Myocyte (in vitro differentiated cells): ENCODE data around the gene NELFA. TPM values are rescaled to one million over a fixed set of nuclear protein-coding genes. Genes with fewer than 3 reads are reported as not detected.

Experiments
- DNase-seq: peaks from one replicate; pipeline ENCODE4 v3.0.0-alpha.2; 2012; ENCODE audit warnings: low read depth
- total RNA-seq: library from RNA; depleted of rRNA; stranded (reverse); fragments of >200 nt; gene quantifications from 2 replicates; pipeline ENCODE4 v1.2.3, GENCODE V29; 2014

Gene NELFA
- total RNA-seq, 1 donor from 2014 or later = 20.5 TPM

DNA sequence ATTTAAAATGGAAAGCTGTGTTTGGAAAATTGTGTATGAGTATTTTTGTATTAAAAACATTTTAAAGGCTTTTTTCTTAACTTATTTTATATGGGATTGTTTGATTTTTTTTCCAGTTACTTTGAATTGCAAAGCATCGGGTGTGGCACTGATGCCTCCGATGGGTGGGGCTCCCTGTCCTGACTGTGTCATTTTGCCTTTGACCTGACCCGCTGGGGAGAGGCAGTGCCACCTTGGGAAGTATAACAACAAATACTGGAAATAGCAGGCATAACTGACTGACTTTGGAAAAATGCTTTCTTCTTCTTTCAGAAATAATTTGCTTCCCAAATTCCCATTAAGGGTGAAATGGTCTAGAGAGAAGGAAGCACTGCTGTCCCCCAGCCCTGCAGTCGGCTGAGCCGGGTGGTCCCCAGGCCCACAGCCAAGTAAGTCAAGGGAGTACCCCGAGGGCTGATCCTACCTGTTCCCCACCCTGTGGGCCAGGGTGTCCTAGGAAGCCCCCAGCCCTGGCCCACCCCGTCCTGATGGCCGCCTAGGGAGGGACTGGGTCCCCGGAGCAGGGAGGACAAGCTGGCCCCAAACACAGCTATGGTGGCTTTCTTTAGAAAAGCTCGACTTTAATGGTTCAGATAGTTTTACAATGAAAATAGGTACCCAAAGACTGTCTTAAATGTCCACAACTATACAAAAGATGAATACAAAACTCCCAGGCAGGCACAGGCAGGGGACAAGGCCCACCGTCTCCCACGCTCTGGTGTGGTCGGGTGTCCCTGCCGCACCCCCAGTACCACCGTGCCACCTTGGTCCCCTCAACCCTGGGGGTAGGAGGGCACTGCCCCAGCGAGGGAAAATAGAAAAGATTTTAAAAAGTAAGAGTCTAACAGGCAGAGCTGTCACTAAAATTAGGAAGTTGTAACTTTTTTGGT, 26.4 kb downstream of the NELFA start:
- DNase-seq = no peak

DNA sequence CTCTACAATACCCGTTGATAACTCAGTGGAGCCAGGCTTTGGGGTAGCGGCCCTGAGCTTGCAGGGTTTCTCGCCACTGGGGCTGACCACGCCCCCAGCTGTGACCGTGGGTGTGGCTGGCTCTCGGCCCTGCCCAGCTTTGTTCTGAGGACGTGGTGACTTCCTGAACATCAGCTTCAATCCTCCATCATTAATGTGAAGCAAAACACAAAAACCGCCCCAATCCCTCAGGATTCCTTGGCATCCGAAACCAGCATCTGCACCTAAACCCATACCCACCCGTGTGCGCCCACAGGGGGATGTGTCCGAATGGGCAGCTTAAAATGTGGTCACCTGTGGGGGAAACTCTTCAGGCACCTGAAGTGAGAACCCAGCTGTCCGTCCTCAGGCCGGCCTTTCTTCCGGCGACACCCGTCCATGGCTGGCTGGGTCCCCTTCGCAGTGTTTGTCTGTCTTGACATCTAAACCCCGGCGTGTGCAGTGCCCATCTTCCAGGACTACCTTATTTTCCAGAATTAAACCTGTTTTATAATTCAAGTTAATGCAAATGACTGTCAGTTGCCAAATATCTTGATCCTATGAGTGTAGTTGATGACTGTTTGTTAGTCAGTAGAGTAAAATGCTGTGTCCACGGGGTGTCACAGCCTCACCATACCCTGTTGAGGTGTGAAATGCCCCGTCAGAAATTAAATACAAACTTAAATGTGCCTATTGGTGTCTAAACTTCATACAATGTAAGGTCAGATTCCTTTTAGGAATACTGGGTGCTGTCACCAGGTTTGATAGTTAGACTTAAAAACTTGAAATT, 27.3 kb downstream of the NELFA start:
- DNase-seq = no peak

DNA sequence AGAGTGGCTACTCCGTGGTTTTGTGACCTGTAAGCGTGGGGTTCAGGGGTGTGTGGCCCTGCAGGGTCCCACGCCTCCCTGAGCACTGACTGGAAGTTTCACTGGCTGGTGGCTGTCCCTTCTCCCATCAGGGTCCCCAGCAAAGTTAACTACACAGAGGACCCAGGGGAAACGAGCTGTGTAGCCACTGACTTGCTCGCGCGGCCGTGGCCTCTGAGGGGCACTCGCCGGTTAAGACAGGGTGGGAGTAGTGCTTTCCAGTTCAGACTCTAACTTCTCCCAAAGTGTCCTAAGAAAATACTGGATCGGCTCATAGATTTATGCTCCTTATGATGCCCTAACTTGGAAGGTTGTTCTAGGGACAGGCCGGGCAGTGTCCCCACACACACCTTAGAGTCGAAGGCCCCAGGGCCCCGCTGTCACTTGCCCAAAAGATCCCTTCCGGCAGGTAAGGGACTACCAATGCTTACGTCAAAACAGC, 28.2 kb downstream of the NELFA start:
- DNase-seq = no peak

DNA sequence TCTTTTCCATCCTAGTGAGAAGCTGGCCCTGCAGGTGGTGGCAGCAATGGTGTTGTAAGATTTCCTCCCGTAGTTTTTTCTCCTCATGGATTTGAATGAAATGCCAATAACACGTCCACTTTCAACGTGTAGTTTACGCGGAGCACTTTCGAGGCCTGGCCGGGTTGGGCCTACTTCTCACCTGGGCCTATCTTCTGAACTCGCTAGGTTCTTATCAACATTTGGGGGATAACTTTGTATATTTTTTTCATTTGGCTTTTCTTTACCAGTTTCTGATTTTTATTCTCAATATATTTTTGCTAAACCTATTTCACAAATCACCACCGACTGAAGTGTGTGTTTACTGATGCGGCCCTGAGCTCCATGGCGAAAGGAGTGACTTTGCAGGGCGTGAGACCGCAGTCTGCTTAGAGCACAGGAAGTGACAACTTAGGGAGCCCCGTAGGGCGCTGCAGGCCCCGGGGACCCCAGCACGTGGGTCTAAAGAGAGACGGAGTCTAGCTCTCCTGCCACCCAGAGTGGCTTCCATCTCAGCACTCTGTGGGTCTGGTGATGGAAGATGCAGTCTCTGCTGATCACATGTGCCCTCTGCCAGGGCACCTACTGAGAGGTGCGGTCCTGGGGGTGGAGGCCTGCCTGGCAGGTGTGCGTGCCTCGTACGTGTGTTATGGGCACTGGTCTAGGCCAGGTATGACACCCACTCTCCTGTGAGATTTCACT, 29.1 kb downstream of the NELFA start:
- no peak for DNase-seq

- DNase-seq = no peak
These were observed 29.9 kb downstream of the NELFA start for GRCh38 chr4:1978741-1979476.

GRCh38 chr4:1978226-1978625, 30.5 kb downstream of the NELFA start:
- no peak for DNase-seq

GRCh38 chr4:1976416-1977352, 32.1 kb downstream of the NELFA start:
- DNase-seq = peak; percentile 49

DNA sequence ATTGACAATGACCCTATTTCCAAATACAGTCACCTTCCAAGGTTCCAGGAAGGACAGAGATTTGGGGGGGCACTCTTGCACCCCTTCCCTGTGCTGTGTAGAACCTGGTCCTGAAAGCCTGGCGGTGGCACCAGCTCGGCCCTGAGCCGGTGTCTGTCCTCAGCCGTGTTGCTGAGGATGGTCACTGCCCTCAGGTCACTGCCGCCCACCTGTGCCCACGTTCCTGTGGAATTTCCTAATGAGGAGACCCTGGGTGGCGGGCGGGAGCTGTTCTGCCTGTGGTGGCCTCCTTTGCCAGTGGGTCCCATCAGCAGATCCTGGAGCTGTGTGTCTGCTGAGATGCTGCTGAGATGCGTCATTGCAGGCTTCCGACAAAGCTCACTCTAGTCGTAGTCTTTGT, 32.9 kb downstream of the NELFA start:
- DNase-seq = no peak

DNA sequence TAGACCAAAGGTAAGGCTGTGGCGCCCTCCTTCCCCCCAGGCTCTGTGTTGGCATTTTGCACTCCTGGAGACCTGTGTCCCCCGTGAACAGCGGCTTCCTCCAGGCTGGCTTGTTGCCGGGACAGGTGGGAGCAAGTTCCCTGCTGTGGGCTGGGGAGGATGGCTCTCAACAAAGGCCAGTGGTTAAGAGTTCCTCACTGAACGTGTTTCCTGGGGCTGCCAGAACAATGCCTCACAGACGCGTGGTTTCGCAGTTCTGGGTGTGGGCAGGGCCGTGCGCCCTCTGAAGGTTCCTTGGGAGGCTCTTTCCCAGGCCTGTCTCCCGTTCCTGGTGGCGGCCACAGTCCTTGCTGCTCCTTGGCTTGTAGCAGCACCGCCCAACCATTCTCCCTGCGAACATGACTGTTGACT, 33.4 kb downstream of the NELFA start:
- DNase-seq = peak; percentile 56

GRCh38 chr4:1974840-1975239, 33.9 kb downstream of the NELFA start:
- no peak for DNase-seq

- no peak for DNase-seq
These were observed 35.1 kb downstream of the NELFA start for GRCh38 chr4:1973661-1974060.

GRCh38 chr4:1973218-1973617, 35.6 kb downstream of the NELFA start:
- no peak for DNase-seq

- no peak for DNase-seq
These were observed 36.4 kb downstream of the NELFA start for GRCh38 chr4:1972414-1972813.

DNA sequence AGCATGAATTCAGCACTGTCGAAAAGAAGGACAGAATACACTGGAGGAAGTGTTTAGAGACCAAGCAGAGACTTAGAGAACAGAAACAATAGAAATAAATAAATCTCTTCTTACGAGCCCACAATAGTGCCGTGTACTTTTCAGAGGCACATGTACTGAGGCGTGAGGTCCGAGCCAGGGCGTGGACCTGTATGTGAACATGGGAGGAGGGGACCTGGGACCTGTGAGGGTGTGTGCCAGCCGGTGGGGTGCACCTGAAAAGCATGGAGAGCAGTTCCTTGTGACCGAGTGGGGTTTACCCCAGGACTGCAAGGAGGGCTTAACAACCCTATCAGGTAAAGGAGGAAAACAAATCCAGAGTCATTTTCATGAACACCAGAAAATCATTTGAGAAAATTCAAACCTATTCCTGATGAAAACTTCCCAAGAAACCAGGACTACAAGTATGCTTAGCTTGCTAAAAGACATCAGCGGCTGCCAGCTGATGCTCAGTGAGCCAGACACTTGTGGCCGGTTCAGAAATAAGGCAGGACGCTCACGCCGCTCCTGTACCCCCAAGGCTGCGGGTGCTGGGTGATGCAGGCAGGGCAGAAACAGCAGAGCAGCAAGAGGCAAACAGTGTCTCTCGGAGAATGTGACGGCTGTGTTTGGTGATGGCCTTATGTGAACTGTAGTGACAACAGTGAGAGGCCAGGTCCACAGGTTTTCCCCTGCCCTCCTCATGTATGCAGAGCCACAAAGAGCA, 37.1 kb downstream of the NELFA start:
- no peak for DNase-seq

GRCh38 chr4:1970926-1971325, 37.8 kb downstream of the NELFA start:
- peak; percentile 22 for DNase-seq

DNA sequence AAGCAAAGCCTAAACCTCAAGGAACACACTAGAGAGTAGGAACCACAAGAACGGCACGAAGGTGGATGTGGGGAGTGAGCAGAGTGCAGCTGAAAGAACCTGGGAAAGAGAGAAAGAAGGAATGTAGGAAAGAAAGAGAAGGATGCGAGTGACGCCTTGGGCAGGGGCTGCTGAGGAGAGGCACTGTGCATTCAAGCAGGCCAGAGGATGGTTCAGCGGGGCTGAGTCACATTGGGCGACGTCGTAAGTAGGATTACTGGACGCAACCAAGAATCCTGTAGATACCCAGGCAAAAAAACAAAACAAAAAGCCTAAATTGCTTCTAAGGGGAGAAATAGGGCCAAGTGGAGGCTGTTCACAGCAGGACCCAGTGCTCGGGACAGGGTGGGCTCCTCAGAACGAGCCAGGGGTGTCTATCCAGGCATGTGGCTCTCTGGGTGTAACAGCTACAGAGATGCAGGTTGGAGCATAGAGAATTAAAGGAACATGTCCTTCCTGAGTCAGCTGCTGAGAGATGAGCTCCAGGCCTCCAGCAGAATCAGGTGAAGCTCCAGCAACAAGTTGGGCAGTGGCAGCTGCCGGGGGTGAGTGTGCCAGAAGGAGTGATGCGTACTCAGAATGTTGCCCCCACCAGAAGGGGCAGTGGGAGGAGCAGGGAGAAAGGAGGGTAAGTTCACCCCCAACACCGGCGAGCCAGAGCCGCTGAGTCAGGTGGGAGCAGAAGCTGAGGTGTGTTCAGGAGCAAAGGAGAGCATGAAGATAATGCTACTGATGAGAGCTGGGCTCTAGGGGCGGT, 38.6 kb downstream of the NELFA start:
- DNase-seq = peak; percentile 44

GRCh38 chr4:1968686-1969295, 40.0 kb downstream of the NELFA start:
- DNase-seq = no peak
